K562 (cell line): ENCODE data around the gene GOLGA6B. TPM values are rescaled to one million over a fixed set of nuclear protein-coding genes. Genes with fewer than 3 reads are reported as not detected.

Experiments used
- ATAC-seq: fragments of 200-7000 bp; cut with Tn5 transposase; 3 replicates; pipeline ENCODE4 v1.9.1; 2020; ENCODE audit warnings: moderate library complexity
- BruUV-seq: library from RNA; stranded (reverse); fragments of 400-500 nt; replicated peaks from 2 replicates; lab custom pipeline; 2021; lab: Mats Ljungman, UMichigan
- CTCF ChIA-PET: fragments of 300-600 bp; formaldehyde crosslinking; extraction: SDS; loops from one replicate; lab custom pipeline; 2021; ENCODE audit warnings: low intra/inter-chr PET ratio; lab: Yijun Ruan, JAX
- POLR2A ChIA-PET: fragments of 300-600, 350-650 bp; sonication (Branson Sonifier 250); formaldehyde crosslinking; extraction: SDS; loops from one replicate; lab custom pipeline; 2021; ENCODE audit warnings: antibody characterized with exemption, inconsistent platforms; lab: Yijun Ruan, JAX
- DNase-seq, 4 experiments: peaks; one replicate each; pipeline versions ENCODE4 v3.0.0 to v3.0.0-alpha.2; 2011 to 2018; ENCODE audit warnings: low spot score in 3 of 4, mixed read lengths in 3 of 4; ENCODE audit errors: extremely low read depth in 1 of 4
- FAIRE-seq: peaks from 2 replicates; lab custom pipeline; 2011; peaks lifted over from hg19 to GRCh38; lab: Jason Lieb, UNC
- H2AFZ ChIP-seq: 2 replicates; pipeline ENCODE4 v1.6.0; 2011; ENCODE audit warnings: low read depth, low read length, control low read depth, inconsistent platforms
- H3K27ac ChIP-seq: fragments of 200-600 bp; 3 replicates; pipeline ENCODE4 v1.8.0; 2011; ENCODE audit warnings: low read depth, mild to moderate bottlenecking, control low read depth, inconsistent platforms, low read length, moderate library complexity, mixed read lengths; ENCODE audit errors: extremely low read depth
- H3K27me3 ChIP-seq, 2 experiments: fragments of 300-600 bp in 1 of 2; 2 replicates in 1 of 2; 3 replicates in 1 of 2; pipeline versions ENCODE4 v1.6.0 to v1.8.0; 2011; ENCODE audit warnings: inconsistent platforms in 2 of 2, low read length in 2 of 2, mild to moderate bottlenecking in 1 of 2, mixed read lengths in 1 of 2, moderate library complexity in 1 of 2; ENCODE audit not compliant: control insufficient read depth in 2 of 2, insufficient read depth in 2 of 2
- H3K36me3 ChIP-seq: fragments of 300-600 bp; 3 replicates; pipeline ENCODE4 v1.8.0; 2011; ENCODE audit warnings: mild to moderate bottlenecking, low read length, inconsistent platforms; ENCODE audit not compliant: control insufficient read depth, insufficient read depth
- H3K4me1 ChIP-seq, 2 experiments: fragments of 200-600 bp in 1 of 2; replicated peaks in 1 of 2; 2 replicates in 1 of 2; 3 replicates in 1 of 2; pipeline versions ENCODE4 v1.5.1 to v1.8.0; 2011; ENCODE audit warnings: inconsistent platforms in 2 of 2, low read length in 2 of 2, mild to moderate bottlenecking in 1 of 2, mixed read lengths in 1 of 2, moderate library complexity in 1 of 2; ENCODE audit not compliant: control insufficient read depth in 2 of 2, insufficient read depth in 2 of 2
- H3K4me2 ChIP-seq: 2 replicates; pipeline ENCODE4 v1.6.1; 2011; ENCODE audit warnings: low read length, control low read depth, inconsistent platforms, mixed read lengths; ENCODE audit not compliant: insufficient read depth
- H3K4me3 ChIP-seq: fragments of 200-600 bp; sonication (generic), shearing (Covaris generic); 2 replicates; pipeline ENCODE4 v1.5.1; 2016; ENCODE audit warnings: control low read depth, inconsistent platforms
- H3K79me2 ChIP-seq: fragments of 200-600 bp; 3 replicates; pipeline ENCODE4 v1.8.0; 2011; ENCODE audit warnings: low read length, inconsistent platforms; ENCODE audit not compliant: control insufficient read depth, insufficient read depth
- H3K9ac ChIP-seq, 2 experiments: 2 replicates each; pipeline versions ENCODE4 v1.6.0 to v1.6.1; 2011; ENCODE audit warnings: low read depth in 2 of 2, low read length in 2 of 2, control low read depth in 1 of 2, inconsistent platforms in 1 of 2, mild to moderate bottlenecking in 1 of 2, mixed read lengths in 1 of 2; ENCODE audit not compliant: insufficient read depth in 1 of 2
- H3K9me1 ChIP-seq: one replicate; pipeline ENCODE4 v1.6.0; 2011; ENCODE audit warnings: inconsistent platforms, mild to moderate bottlenecking, low read length, moderate library complexity; ENCODE audit not compliant: control insufficient read depth, insufficient read depth
- H3K9me3 ChIP-seq: replicated peaks from 2 replicates; pipeline ENCODE4 v1.5.1; 2011; ENCODE audit warnings: low read depth, low read length, inconsistent platforms; ENCODE audit not compliant: control insufficient read depth, insufficient read depth
- H4K20me1 ChIP-seq: replicated peaks from 2 replicates; pipeline ENCODE4 v1.6.1; 2011; ENCODE audit warnings: low read length, inconsistent platforms, mixed read lengths; ENCODE audit not compliant: control insufficient read depth, insufficient read depth
- E4F1 ChIP-seq: fragments of 250-450 bp; sonication (Bioruptor Pico); IDR thresholded peaks from 2 replicates; pipeline ENCODE4 v1.5.0; 2021; ENCODE audit warnings: mild to moderate bottlenecking, borderline replicate concordance
- MTA3 ChIP-seq: fragments of 450-650 bp; formaldehyde crosslinking; IDR thresholded peaks from 2 replicates; pipeline ENCODE4 v1.6.1; 2017; ENCODE audit warnings: mild to moderate bottlenecking, borderline replicate concordance
- POLR2G ChIP-seq: fragments of 200-400 bp; formaldehyde crosslinking; IDR thresholded peaks from 2 replicates; pipeline ENCODE4 v1.6.1; 2017; ENCODE audit warnings: low read depth, mild to moderate bottlenecking, antibody characterized with exemption, low read length, moderate library complexity
- TSC22D4 ChIP-seq: fragments of 450-650 bp; IDR thresholded peaks from 2 replicates; pipeline ENCODE4 v1.6.1; 2016; ENCODE audit warnings: missing genetic modification characterization, missing biosample characterization, control low read depth
- ZNF551 ChIP-seq: fragments of 250-450 bp; sonication (Bioruptor Pico); IDR thresholded peaks from 2 replicates; pipeline ENCODE4 v1.5.0; 2021; ENCODE audit warnings: mild to moderate bottlenecking, moderate library complexity
- ZNF561 ChIP-seq: fragments of 450-650 bp; formaldehyde crosslinking; conservative IDR thresholded peaks from 2 replicates; pipeline ENCODE4 v1.4.0; 2020; ENCODE audit warnings: mild to moderate bottlenecking, moderate library complexity
- ZNF589 ChIP-seq: fragments of 200-800 bp; sonication (Bioruptor generic); IDR thresholded peaks from 2 replicates; pipeline ENCODE4 v1.6.1; 2016; ENCODE audit warnings: low read depth, missing genetic modification characterization, missing compliant biosample characterization
- ZNF592 ChIP-seq: fragments of 450-650 bp; IDR thresholded peaks from 2 replicates; pipeline ENCODE4 v1.6.1; 2017; ENCODE audit warnings: antibody characterized with exemption, mild to moderate bottlenecking
- WGBS: fragments of 100-300 bp; shearing (Covaris generic); methylation state at CpG from one replicate; pipeline ENCODE4 v1.1.6; 2016; ENCODE audit warnings: low coverage, mixed read lengths; ENCODE audit not compliant: insufficient coverage; ENCODE audit errors: missing lambda C conversion rate; 5-methylcytosine and 5-hydroxymethylcytosine counted together
- in situ Hi-C: fragments of 300-500 bp; cut with MboI; formaldehyde crosslinking; loops from 4 replicates; pipeline ENCODE4 v1.15.0; 2018; ENCODE audit warnings: inconsistent platforms, mixed read lengths
- intact Hi-C: fragments of 100-400 bp; cut with micrococcal nuclease; formaldehyde crosslinking; loops from 2 replicates; pipeline ENCODE4 v1.14.2; 2022
- polyA plus RNA-seq, 8 experiments: library from polyadenylated mRNA; depleted of rRNA in 4 of 8; stranded (reverse) in 5 of 8; unstranded in 3 of 8; fragments of >200 nt; fragmentation: Nextera tagmentation in 2 of 8; fragmentation: Illumina TruSeq in 1 of 8; extraction: Ambion mirVana in 2 of 8; extraction: Trizol in 1 of 8; gene quantifications; 2 replicates each; pipeline versions ENCODE4 v1.2.1 to v1.2.3, GENCODE V29; 2011 to 2014; ENCODE audit warnings: inconsistent platforms in 1 of 8, missing spikeins in 1 of 8
- total RNA-seq, 7 experiments: library from RNA; depleted of rRNA in 6 of 7; stranded (reverse); fragments of >200 nt in 6 of 7; fragmentation: Illumina TruSeq in 2 of 7; extraction: Trizol in 2 of 7; gene quantifications; 2 replicates each; pipeline versions ENCODE4 v1.2.1 to v1.2.3, GENCODE V29; 2011 to 2021; ENCODE audit warnings: low replicate concordance in 1 of 7

GOLGA6B gene
- total and polyA plus RNA-seq, 9 of the 15 experiments (the other 6 are each of a cell fraction or from before 2014, with no cell fraction given): not detected

- TF ChIP-seq ZNF592: no peak
Measured at GRCh38 chr15:72685301-72685924, 30.9 kb downstream of the GOLGA6B start (continued).

DNA sequence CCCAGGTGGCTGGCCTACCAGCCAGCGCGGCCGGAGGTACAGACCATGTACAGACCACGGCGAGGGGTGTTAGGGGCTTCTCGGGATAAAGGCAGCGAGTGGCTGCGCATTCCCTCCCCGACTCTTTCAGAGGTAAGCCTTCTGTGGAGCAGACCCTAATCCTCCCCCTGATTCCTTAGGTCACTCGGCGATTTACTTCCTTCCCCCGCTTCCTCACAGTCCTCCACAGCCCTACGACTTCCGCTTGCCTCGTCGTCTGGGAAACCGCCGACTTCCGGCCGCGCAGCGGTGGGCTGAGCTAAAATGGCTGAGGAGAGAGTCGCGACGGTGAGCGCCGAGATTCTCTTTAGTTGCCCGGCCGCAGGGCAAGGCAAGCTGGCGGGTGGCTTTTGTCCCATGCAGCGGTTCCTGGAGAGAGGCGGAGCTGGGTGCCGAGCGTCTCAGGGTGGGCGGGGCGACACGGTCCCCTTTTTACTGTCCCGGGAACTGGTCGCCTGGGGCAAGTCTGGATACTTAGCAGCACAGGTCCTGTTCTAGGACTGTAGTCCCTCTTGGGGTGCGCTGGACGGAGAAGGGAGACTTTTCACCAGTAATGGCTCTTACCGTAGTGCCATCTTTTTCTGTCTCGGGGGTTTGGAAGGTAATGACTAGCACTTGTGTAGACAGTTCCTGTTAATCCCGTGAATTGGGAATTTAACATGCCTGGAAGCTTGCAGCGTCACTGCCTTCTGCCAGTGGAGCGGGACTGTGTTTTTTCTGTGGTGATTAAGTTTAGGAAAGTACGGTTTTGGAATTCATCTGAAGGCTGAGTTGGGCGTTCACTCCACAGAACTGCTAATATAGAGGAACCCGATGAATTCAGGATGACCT is 31.7 kb downstream of the GOLGA6B start, which contains the start of the genes BBS4 and HIGD2B:
Gene BBS4 (plus strand): TSS at position 283 of the 870 bp plus-strand sequence. CDS start 21 bp downstream, at position 304.
Gene HIGD2B (minus strand): TSS at position 258 of the 870 bp plus-strand sequence. CDS start 9,808 bp downstream, outside the sequence.
- DNase-seq: peak; percentile 77 to 94 (median 79)
- H3K36me3 ChIP-seq: peaks cover 2% of the 10 kb centered on the region; the same call in 1 of the 3 replicates
- H3K4me2 ChIP-seq: peak within 1 kb of the TSS; percentile 98
- WGBS: under 1% methylated on average over 49 of the region's 49 CpGs
- ChIA-PET POLR2A (interaction anchor here (0.6 to 1.9 kb wide), 5 partner anchors 9 to 908 kb away, joined by 3 to 8 read pairs (median 3); no protein-coding TSS in a partner anchor), CTCF (no interaction called here)
- TSS peak; percentile 82 for BruUV-seq
- peak within 1 kb of the TSS; percentile 93 for H2AFZ ChIP-seq
- in situ Hi-C loops (no loop called here), intact Hi-C loops (no loop called here)
- H3K79me2 ChIP-seq: peaks cover 33% of the 10 kb centered on the region
- ATAC-seq: peak; percentile 97
- no peaks in the 10 kb centered on the region for H3K9me3 ChIP-seq
- peak; percentile 97 for FAIRE-seq
- peak within 1 kb of the TSS; percentile 89 to 97 for H3K9ac ChIP-seq
- peaks cover 0 to 5% of the 10 kb centered on the region in 2 experiments; a peak in 2 of 5 replicates for H3K4me1 ChIP-seq
- H4K20me1 ChIP-seq: no peaks in the 10 kb centered on the region
- H3K9me1 ChIP-seq: no peaks in the 10 kb centered on the region
- H3K27me3 ChIP-seq: no peaks in the 10 kb centered on the region
- peak within 1 kb of the TSS; percentile 68 for H3K4me3 ChIP-seq
- peak within 1 kb of the TSS; percentile 98 for H3K27ac ChIP-seq
- TF ChIP-seq POLR2G (peak; percentile 95), TSC22D4 (tag) (no peak), ZNF561 (CRISPR knock-in tag) (no peak), MTA3 (peak; percentile 43; the same call in 1 of the 2 replicates), E4F1 (CRISPR knock-in tag) (0 out of 2 replicates have a peak, but pooled peaks have one; percentile 5), ZNF589 (CRISPR knock-in tag) (0 out of 2 replicates have a peak, but pooled peaks have one; percentile 27), ZNF551 (no peak)
